CD4-positive, alpha-beta memory T cell (primary cell): ENCODE results near the gene FBXO33. TPM values are rescaled to one million over a fixed set of nuclear protein-coding genes. Genes with fewer than 3 reads are reported as not detected.
"Not testable (repeated sequence)": the region's sequence is repeated elsewhere in the genome, so short reads cannot be mapped to it uniquely, and the experiment has no call there.

Experiments used
- CTCF ChIA-PET: fragments of 350-600 bp; sonication (Branson Sonifier 250); formaldehyde crosslinking; loops from one replicate; lab custom pipeline; 2021; ENCODE audit warnings: inconsistent platforms; ENCODE audit not compliant: partially characterized antibody; lab: Charles Lee
- POLR2A ChIA-PET: fragments of 350-600 bp; sonication (Branson Sonifier 250); formaldehyde crosslinking; loops from one replicate; lab custom pipeline; 2021; ENCODE audit not compliant: partially characterized antibody; lab: Charles Lee
- DNase-seq, 5 donors: peaks; one replicate each; pipeline versions ENCODE4 v3.0.0 to v3.0.0-alpha.2; 2020 to 2022; ENCODE audit warnings: mixed read lengths in 1 of 5
- H3K27ac ChIP-seq: one replicate; pipeline ENCODE4 v1.7.0; 2013; ENCODE audit warnings: low read depth, low read length
- H3K27me3 ChIP-seq: 2 replicates; pipeline ENCODE4 v1.7.0; 2013; ENCODE audit warnings: mild to moderate bottlenecking, low read length, moderate library complexity; ENCODE audit not compliant: insufficient read depth
- H3K36me3 ChIP-seq: 2 replicates; pipeline ENCODE4 v1.7.0; 2013; ENCODE audit warnings: mild to moderate bottlenecking, low read length, moderate library complexity; ENCODE audit not compliant: insufficient read depth
- H3K4me1 ChIP-seq: 2 replicates; pipeline ENCODE4 v1.7.0; 2013; ENCODE audit warnings: mild to moderate bottlenecking, low read length, moderate library complexity; ENCODE audit not compliant: insufficient read depth
- H3K4me3 ChIP-seq, 2 donors: one replicate each; pipeline ENCODE4 v1.7.0; 2013; ENCODE audit warnings: low read length in 2 of 2, mild to moderate bottlenecking in 1 of 2
- H3K9me3 ChIP-seq, 2 donors: one replicate each; pipeline ENCODE4 v1.7.0; 2013; ENCODE audit warnings: low read length in 2 of 2, control low read depth in 1 of 2; ENCODE audit not compliant: control insufficient read depth in 1 of 2
- H3K27ac Mint-ChIP-seq, 7 donors: one replicate each; pipeline ENCODE4 v1.8.0; 2020 to 2021; ENCODE audit warnings: mixed read lengths in 7 of 7, mild to moderate bottlenecking in 6 of 7, inconsistent platforms in 3 of 7, moderate library complexity in 3 of 7
- H3K27me3 Mint-ChIP-seq, 2 donors: one replicate each; pipeline ENCODE4 v1.8.0; 2020 to 2021; ENCODE audit warnings: mixed read lengths in 2 of 2
- H3K36me3 Mint-ChIP-seq, 2 donors: one replicate each; pipeline ENCODE4 v1.8.0; 2020 to 2021; ENCODE audit warnings: mixed read lengths in 2 of 2, inconsistent platforms in 1 of 2, mild to moderate bottlenecking in 1 of 2
- H3K4me1 Mint-ChIP-seq, 4 donors: one replicate each; pipeline ENCODE4 v1.8.0; 2020 to 2021; ENCODE audit warnings: mixed read lengths in 4 of 4, mild to moderate bottlenecking in 1 of 4
- H3K4me3 Mint-ChIP-seq, 8 donors: one replicate each; pipeline ENCODE4 v1.8.0; 2020 to 2021; ENCODE audit warnings: mixed read lengths in 8 of 8, mild to moderate bottlenecking in 7 of 8, moderate library complexity in 6 of 8, inconsistent platforms in 3 of 8
- H3K9me3 Mint-ChIP-seq, 8 donors: one replicate each; pipeline ENCODE4 v1.8.0; 2020 to 2021; ENCODE audit warnings: mixed read lengths in 8 of 8, mild to moderate bottlenecking in 5 of 8, inconsistent platforms in 3 of 8, moderate library complexity in 1 of 8
- intact Hi-C: fragments of 100-400 bp; cut with micrococcal nuclease; formaldehyde crosslinking; loops from one replicate; pipeline ENCODE4 v1.15.1; 2023
- polyA plus RNA-seq, 2 donors: library from polyadenylated mRNA; unstranded; fragments of 300-500 nt; fragmentation: Illumina TruSeq; gene quantifications; one replicate each; pipeline ENCODE4 v1.2.3, GENCODE V29; 2021
- total RNA-seq, 2 experiments: library from RNA; stranded (reverse); gene quantifications; one replicate each; pipeline ENCODE4 v1.2.3, GENCODE V29; 2021

FBXO33 gene
- total and polyA plus RNA-seq, 4 experiments from 2014 or later, result 15.0 to 21.5 (median 18.7) TPM

GRCh38 chr14:39366460-39367386 lies 65.5 kb downstream of the FBXO33 start:
- Histone ChIP-seq H3K27ac (no peak overlapping the region), H3K27me3 (no peaks in the 10 kb centered on the region), H3K4me3 (no peak overlapping the region), H3K36me3 (no peaks in the 10 kb centered on the region), H3K9me3 (no peaks in the 10 kb centered on the region), H3K4me1 (no peaks in the 10 kb centered on the region)
- POLR2A ChIA-PET, result no interaction called here
- Mint-ChIP-seq H3K27ac (peak overlapping the region in 3 of 7 donors; percentile 32 to 42 (median 37)), H3K4me1 (peaks cover 0 to 14% (median 5%) of the 10 kb centered on the region in 4 donors), H3K36me3 (peaks cover 56 to 58% of the 10 kb centered on the region in 2 donors), H3K9me3 (peaks cover 0 to 44% (median 31%) of the 10 kb centered on the region in 8 donors), H3K4me3 (no peak overlapping the region), H3K27me3 (no peaks in the 10 kb centered on the region)
- DNase-seq, result no peak
- CTCF ChIA-PET, result no interaction called here
- intact Hi-C loops, result no loop called here

- Histone ChIP-seq H3K9me3 (no peaks in the 10 kb centered on the region), H3K27me3 (no peaks in the 10 kb centered on the region), H3K4me1 (no peaks in the 10 kb centered on the region), H3K4me3 (no peak overlapping the region), H3K36me3 (no peaks in the 10 kb centered on the region), H3K27ac (no peak overlapping the region)
- no peaks in the 10 kb centered on the region for H3K27me3 Mint-ChIP-seq
- H3K4me3 Mint-ChIP-seq, result peak overlapping the region in 1 of 8 donors; percentile 46
- ChIA-PET POLR2A (no interaction called here), CTCF (interaction anchor here (0.7 kb wide), 1 partner anchor 84 kb away, joined by 3 read pairs; no protein-coding TSS in a partner anchor)
- peaks cover 62 to 64% of the 10 kb centered on the region in 2 donors for H3K36me3 Mint-ChIP-seq
- peaks cover 0 to 18% (median 10%) of the 10 kb centered on the region in 4 donors for H3K4me1 Mint-ChIP-seq
- no peak overlapping the region for H3K27ac Mint-ChIP-seq
- peaks cover 0 to 46% (median 32%) of the 10 kb centered on the region in 8 donors for H3K9me3 Mint-ChIP-seq
- intact Hi-C loops, result no loop called here
- DNase-seq, result no peak
Observed at GRCh38 chr14:39365354-39365753, 66.9 kb downstream of the FBXO33 start.

DNA sequence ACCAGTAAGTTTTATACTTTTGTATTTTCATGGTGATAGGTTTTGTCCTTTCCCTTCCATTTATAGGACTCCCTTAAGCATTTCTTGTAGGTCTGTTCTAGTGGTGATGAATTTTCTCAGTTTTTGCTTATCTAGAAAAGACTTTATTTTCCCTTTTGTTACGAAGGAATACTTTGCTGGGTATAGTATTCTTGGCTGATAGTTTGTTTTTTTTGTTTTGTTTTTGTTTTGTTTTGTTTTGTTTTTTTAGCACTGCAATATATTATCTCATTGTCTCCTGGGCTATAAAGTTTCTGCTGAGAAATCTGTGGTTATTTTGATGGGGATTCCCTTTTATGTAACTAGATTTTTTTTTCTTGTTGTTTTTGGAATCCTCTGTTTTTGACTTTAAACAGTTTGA lies 67.7 kb downstream of the FBXO33 start:
- H3K9me3 ChIP-seq, result no peaks in the 10 kb centered on the region
- no peaks in the 10 kb centered on the region for H3K4me1 ChIP-seq
- no peaks in the 10 kb centered on the region for H3K36me3 ChIP-seq
- POLR2A ChIA-PET, result no interaction called here
- H3K27ac ChIP-seq, result no peak overlapping the region
- Mint-ChIP-seq H3K4me1 (peaks cover 0 to 26% (median 11%) of the 10 kb centered on the region in 4 donors), H3K36me3 (peaks cover 67 to 68% of the 10 kb centered on the region in 2 donors), H3K27me3 (no peaks in the 10 kb centered on the region), H3K27ac (no peak overlapping the region), H3K4me3 (no peak overlapping the region), H3K9me3 (peaks cover 0 to 50% (median 32%) of the 10 kb centered on the region in 8 donors)
- H3K27me3 ChIP-seq, result no peaks in the 10 kb centered on the region
- intact Hi-C loops, result no loop called here
- H3K4me3 ChIP-seq, result no peak overlapping the region
- CTCF ChIA-PET, result no interaction called here
- DNase-seq, result no peak

DNA sequence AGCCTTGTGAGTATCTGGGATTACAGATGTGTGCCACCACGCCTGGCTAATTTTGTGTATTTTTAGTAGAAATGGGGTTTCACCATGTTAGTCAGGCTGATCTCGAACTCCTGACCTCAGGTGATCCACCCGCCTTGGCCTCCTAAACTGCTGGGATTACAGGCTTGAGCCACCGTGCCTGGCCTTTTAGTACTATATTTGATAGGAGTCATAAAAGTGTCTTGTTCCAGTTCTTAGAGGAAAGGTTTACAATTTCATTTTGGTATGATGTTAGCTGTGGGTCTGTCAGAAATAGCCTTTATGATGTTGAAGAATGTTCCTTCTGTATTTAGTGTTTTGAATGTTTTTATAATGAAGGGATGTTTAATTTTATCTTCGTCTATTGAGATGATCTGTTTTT lies 70.7 kb downstream of the FBXO33 start:
- H3K9me3 ChIP-seq, H3K27ac Mint-ChIP-seq, DNase-seq, intact Hi-C loops, H3K4me1 ChIP-seq, H3K27me3 ChIP-seq, H3K27ac ChIP-seq, H3K27me3 Mint-ChIP-seq, CTCF ChIA-PET, H3K4me3 ChIP-seq, H3K4me3 Mint-ChIP-seq, POLR2A ChIA-PET, H3K36me3 ChIP-seq: not testable (repeated sequence)
- peaks cover 0 to 53% (median 32%) of the 10 kb centered on the region in 8 donors for H3K9me3 Mint-ChIP-seq
- H3K36me3 Mint-ChIP-seq, result peaks cover 79 to 86% of the 10 kb centered on the region in 2 donors
- H3K4me1 Mint-ChIP-seq, result peaks cover 3 to 24% (median 12%) of the 10 kb centered on the region in 4 donors

GRCh38 chr14:39360316-39360715 lies 71.9 kb downstream of the FBXO33 start:
- H3K9me3 Mint-ChIP-seq, result peaks cover 0 to 46% (median 26%) of the 10 kb centered on the region in 8 donors
- no peak overlapping the region for H3K4me3 ChIP-seq
- no peak overlapping the region for H3K27ac Mint-ChIP-seq
- H3K4me1 Mint-ChIP-seq, result peaks cover 5 to 28% (median 17%) of the 10 kb centered on the region in 4 donors
- POLR2A ChIA-PET, result no interaction called here
- intact Hi-C loops, result no loop called here
- no peaks in the 10 kb centered on the region for H3K36me3 ChIP-seq
- no peaks in the 10 kb centered on the region for H3K27me3 ChIP-seq
- no peaks in the 10 kb centered on the region for H3K4me1 ChIP-seq
- H3K4me3 Mint-ChIP-seq, result no peak overlapping the region
- DNase-seq, result no peak
- H3K36me3 Mint-ChIP-seq, result peaks cover 76 to 90% of the 10 kb centered on the region in 2 donors
- CTCF ChIA-PET, result no interaction called here
- no peaks in the 10 kb centered on the region for H3K27me3 Mint-ChIP-seq
- H3K27ac ChIP-seq, result no peak overlapping the region
- H3K9me3 ChIP-seq, result no peaks in the 10 kb centered on the region

GRCh38 chr14:39359069-39359468 lies 73.2 kb downstream of the FBXO33 start:
- peaks cover 5 to 28% (median 18%) of the 10 kb centered on the region in 4 donors for H3K4me1 Mint-ChIP-seq
- H3K27ac ChIP-seq, H3K27me3 ChIP-seq, H3K27ac Mint-ChIP-seq, H3K36me3 ChIP-seq, POLR2A ChIA-PET, DNase-seq, H3K4me3 Mint-ChIP-seq, CTCF ChIA-PET, H3K4me1 ChIP-seq, H3K27me3 Mint-ChIP-seq, H3K4me3 ChIP-seq, H3K9me3 ChIP-seq, intact Hi-C loops: not testable (repeated sequence)
- peaks cover 0 to 33% (median 15%) of the 10 kb centered on the region in 8 donors for H3K9me3 Mint-ChIP-seq
- H3K36me3 Mint-ChIP-seq, result peaks cover 73 to 83% of the 10 kb centered on the region in 2 donors

- no peak overlapping the region for H3K4me3 Mint-ChIP-seq
- H3K36me3 Mint-ChIP-seq, result peaks cover 59 to 68% of the 10 kb centered on the region in 2 donors
- H3K9me3 Mint-ChIP-seq, result peaks cover 0 to 6% (median 6%) of the 10 kb centered on the region in 8 donors
- intact Hi-C loops, result no loop called here
- peaks cover 9% of the 10 kb centered on the region for H3K36me3 ChIP-seq
- H3K4me3 ChIP-seq, result no peak overlapping the region
- H3K4me1 ChIP-seq, result no peaks in the 10 kb centered on the region
- H3K27me3 Mint-ChIP-seq, result no peaks in the 10 kb centered on the region
- no peak overlapping the region for H3K27ac Mint-ChIP-seq
- H3K4me1 Mint-ChIP-seq, result peaks cover 3 to 12% (median 9%) of the 10 kb centered on the region in 4 donors
- H3K27me3 ChIP-seq, result no peaks in the 10 kb centered on the region
- DNase-seq, result no peak
- H3K27ac ChIP-seq, result no peak overlapping the region
- no peaks in the 10 kb centered on the region for H3K9me3 ChIP-seq
- ChIA-PET CTCF (no interaction called here), POLR2A (no interaction called here)
Observed at GRCh38 chr14:39351708-39352107, 80.5 kb downstream of the FBXO33 start.
